CD4-positive, alpha-beta T cell (primary cell): Measurements from ENCODE around the gene ARID3A. TPM values are rescaled to one million over a fixed set of nuclear protein-coding genes. Genes with fewer than 3 reads are reported as not detected.

Experiments used
- ATAC-seq: fragments of 200-7000 bp; cut with Tn5 transposase; one replicate; pipeline ENCODE4 v1.10.0; 2022; ENCODE audit warnings: mild to moderate bottlenecking; ENCODE audit not compliant: poor library complexity
- CTCF ChIA-PET: fragments of 350-600 bp; sonication (Branson Sonifier 250); formaldehyde crosslinking; loops from one replicate; lab custom pipeline; 2021; ENCODE audit warnings: antibody characterized with exemption, inconsistent platforms; lab: Charles Lee
- POLR2A ChIA-PET: fragments of 350-600 bp; sonication (Branson Sonifier 250); formaldehyde crosslinking; loops from one replicate; lab custom pipeline; 2021; ENCODE audit warnings: antibody characterized with exemption, inconsistent platforms; lab: Charles Lee
- DNase-seq, 14 experiments: peaks; one replicate each; pipeline ENCODE4 v3.0.0-alpha.2; 2013 to 2020; ENCODE audit warnings: mixed read lengths in 2 of 14
- H3K27ac ChIP-seq, 2 donors: one replicate each; pipeline versions ENCODE4 v1.5.1 to v1.7.0; 2013; ENCODE audit warnings: low read length in 2 of 2, low read depth in 1 of 2, mild to moderate bottlenecking in 1 of 2
- H3K27me3 ChIP-seq, 2 experiments: 1 replicate in 1 of 2; 2 replicates in 1 of 2; pipeline versions ENCODE4 v1.6.1 to v1.7.0; 2013; ENCODE audit warnings: low read length in 2 of 2, control low read depth in 1 of 2, mild to moderate bottlenecking in 1 of 2, moderate library complexity in 1 of 2; ENCODE audit not compliant: insufficient read depth in 2 of 2, control insufficient read depth in 1 of 2
- H3K36me3 ChIP-seq: one replicate; pipeline ENCODE4 v1.6.1; 2013; ENCODE audit warnings: low read length, control low read depth; ENCODE audit not compliant: insufficient read depth
- H3K4me1 ChIP-seq: one replicate; pipeline ENCODE4 v1.6.1; 2013; ENCODE audit warnings: low read length, control low read depth; ENCODE audit not compliant: insufficient read depth
- H3K4me3 ChIP-seq: one replicate; pipeline ENCODE4 v1.5.1; 2013; ENCODE audit warnings: mild to moderate bottlenecking, low read length, moderate library complexity
- H3K9me3 ChIP-seq, 2 experiments: 1 replicate in 1 of 2; 2 replicates in 1 of 2; pipeline versions ENCODE4 v1.6.1 to v1.7.0; 2013; ENCODE audit warnings: low read length in 2 of 2, mild to moderate bottlenecking in 2 of 2, control low read depth in 1 of 2, moderate library complexity in 1 of 2; ENCODE audit not compliant: control insufficient read depth in 1 of 2, insufficient read depth in 1 of 2
- H3K27ac Mint-ChIP-seq: one replicate; pipeline ENCODE4 v1.8.0; 2020; ENCODE audit warnings: mixed read lengths
- H3K27me3 Mint-ChIP-seq: one replicate; pipeline ENCODE4 v1.8.0; 2021; ENCODE audit warnings: mixed read lengths
- H3K36me3 Mint-ChIP-seq: one replicate; pipeline ENCODE4 v1.8.0; 2021; ENCODE audit warnings: low read depth, mixed read lengths
- H3K4me1 Mint-ChIP-seq: one replicate; pipeline ENCODE4 v1.8.0; 2021; ENCODE audit warnings: low read depth, mixed read lengths
- H3K4me3 Mint-ChIP-seq: one replicate; pipeline ENCODE4 v1.8.0; 2020; ENCODE audit warnings: mild to moderate bottlenecking, mixed read lengths
- H3K9me3 Mint-ChIP-seq: one replicate; pipeline ENCODE4 v1.8.0; 2020; ENCODE audit warnings: mixed read lengths
- CTCF ChIP-seq: fragments of 200-600 bp; IDR thresholded peaks from one replicate; pipeline ENCODE4 v1.8.0; 2022; ENCODE audit warnings: antibody characterized with exemption, mild to moderate bottlenecking
- intact Hi-C, 2 experiments: fragments of 100-400 bp; cut with DNase I in 1 of 2; cut with micrococcal nuclease in 1 of 2; formaldehyde crosslinking; loops; one replicate each; pipeline versions ENCODE4 v1.15.1 to v1.9.0; 2023 to 2025; cut with DNase I, micrococcal nuclease
- total RNA-seq, 174 experiments: library from RNA in 2 of 174; stranded (reverse) in 2 of 174; gene quantifications; one replicate each; pipeline ENCODE4 v1.2.3 and lab custom pipeline; 2021 to 2026

The ARID3A gene
- total RNA-seq, 2 experiments from 2014 or later = 3.7 to 4.1 TPM

GRCh38 chr19:883661-884211 lies 42.1 kb upstream of the ARID3A start:
- no peak for DNase-seq
- Histone ChIP-seq H3K4me3 (no peak overlapping the region), H3K4me1 (peaks cover 1% of the 10 kb centered on the region), H3K27me3 (no peaks in the 10 kb centered on the region), H3K9me3 (no peaks in the 10 kb centered on the region), H3K36me3 (peaks cover 61% of the 10 kb centered on the region), H3K27ac (no peak overlapping the region)
- POLR2A ChIA-PET = no interaction called here
- H3K4me1 Mint-ChIP-seq = peaks cover 2% of the 10 kb centered on the region
- H3K27me3 Mint-ChIP-seq = no peaks in the 10 kb centered on the region
- ATAC-seq = no peak
- no peak overlapping the region for H3K4me3 Mint-ChIP-seq
- peaks cover 47% of the 10 kb centered on the region for H3K36me3 Mint-ChIP-seq
- intact Hi-C loops = no loop called here
- H3K9me3 Mint-ChIP-seq = no peaks in the 10 kb centered on the region
- no peak overlapping the region for H3K27ac Mint-ChIP-seq
- TF ChIP-seq CTCF = no peak
- CTCF ChIA-PET = no interaction called here

GRCh38 chr19:884420-885211 lies 41.2 kb upstream of the ARID3A start:
- peaks cover 55% of the 10 kb centered on the region for H3K36me3 Mint-ChIP-seq
- H3K27ac Mint-ChIP-seq = no peak overlapping the region
- no peaks in the 10 kb centered on the region for H3K27me3 Mint-ChIP-seq
- H3K4me3 ChIP-seq = no peak overlapping the region
- H3K4me1 Mint-ChIP-seq = peaks cover 7% of the 10 kb centered on the region
- H3K4me3 Mint-ChIP-seq = no peak overlapping the region
- ChIA-PET CTCF (no interaction called here), POLR2A (no interaction called here)
- peaks cover 67% of the 10 kb centered on the region for H3K36me3 ChIP-seq
- no peaks in the 10 kb centered on the region for H3K9me3 ChIP-seq
- H3K27me3 ChIP-seq = no peaks in the 10 kb centered on the region
- no peak overlapping the region for H3K27ac ChIP-seq
- DNase-seq (no peak), ATAC-seq (no peak)
- peaks cover 4% of the 10 kb centered on the region for H3K4me1 ChIP-seq
- no peaks in the 10 kb centered on the region for H3K9me3 Mint-ChIP-seq
- intact Hi-C loops = no loop called here
- no peak for TF ChIP-seq CTCF

DNA sequence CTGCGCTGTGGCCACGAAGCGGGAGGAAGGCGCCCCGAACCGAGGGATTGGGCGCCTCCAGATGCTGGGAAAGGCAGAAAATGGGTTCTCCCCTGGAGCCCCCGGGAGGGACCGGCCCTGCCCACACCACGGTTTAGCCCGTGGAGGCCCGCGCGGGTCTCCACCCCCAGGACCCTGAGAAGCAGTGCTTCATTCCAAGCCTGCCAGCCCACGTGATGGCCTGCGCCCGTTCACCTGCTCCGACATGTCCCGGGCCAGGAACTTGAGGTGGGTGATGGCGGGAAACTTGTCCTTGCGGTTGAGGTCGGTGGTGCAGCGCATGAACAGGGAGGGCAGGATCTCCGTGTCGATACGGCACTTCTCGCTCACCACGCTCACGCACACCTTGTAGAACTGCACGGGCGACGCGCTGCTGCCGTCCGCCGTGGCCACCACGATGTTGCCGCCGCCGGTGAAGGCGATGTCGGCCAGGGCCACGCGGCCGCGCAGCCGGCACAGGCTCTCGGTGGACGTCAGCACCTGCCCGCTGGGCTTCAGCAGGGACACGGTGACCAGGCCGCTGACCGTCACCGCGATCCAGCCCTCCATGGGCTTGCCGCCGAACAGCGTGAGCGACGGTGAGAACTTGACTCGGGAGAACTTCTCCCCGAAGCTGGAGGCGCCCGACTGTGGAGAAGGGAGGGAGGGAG lies 40.2 kb upstream of the ARID3A start:
- H3K4me3 ChIP-seq = no peak overlapping the region
- no peaks in the 10 kb centered on the region for H3K9me3 ChIP-seq
- H3K27ac ChIP-seq = no peak overlapping the region
- ChIA-PET CTCF (interaction anchor here (0.9 kb wide), 1 partner anchor 22 kb away, joined by 3 read pairs; no protein-coding TSS in a partner anchor), POLR2A (no interaction called here)
- no peak for TF ChIP-seq CTCF
- Mint-ChIP-seq H3K36me3 (peaks cover 61% of the 10 kb centered on the region), H3K9me3 (no peaks in the 10 kb centered on the region), H3K27me3 (no peaks in the 10 kb centered on the region), H3K4me3 (no peak overlapping the region), H3K4me1 (peaks cover 7% of the 10 kb centered on the region), H3K27ac (no peak overlapping the region)
- intact Hi-C loops = no loop called here
- ATAC-seq = no peak
- no peaks in the 10 kb centered on the region for H3K27me3 ChIP-seq
- no peak for DNase-seq
- H3K36me3 ChIP-seq = peaks cover 74% of the 10 kb centered on the region
- H3K4me1 ChIP-seq = peaks cover 4% of the 10 kb centered on the region
